Natural killer cell (primary cell): ENCODE results near the gene JADE1. TPM values are rescaled to one million over a fixed set of nuclear protein-coding genes. Genes with fewer than 3 reads are reported as not detected.

Source experiments
- ATAC-seq, 3 donors: fragments of 150-1000 bp in 2 of 3; fragments of 200-7000 bp in 1 of 3; cut with Tn5 transposase; 1 replicate in 1 of 3; 2 replicates in 2 of 3; pipeline ENCODE4 v1.10.0; 2021; ENCODE audit warnings: mild to moderate bottlenecking in 2 of 3, moderate library complexity in 2 of 3
- DNase-seq, 2 donors: peaks; one replicate each; pipeline versions ENCODE4 v3.0.0 to v3.0.0-alpha.2; 2013 to 2021; ENCODE audit warnings: mixed read lengths in 1 of 2
- H3K27ac ChIP-seq: one replicate; pipeline ENCODE4 v1.5.1; 2013; ENCODE audit warnings: mild to moderate bottlenecking, low read length
- H3K27me3 ChIP-seq: one replicate; pipeline ENCODE4 v1.6.1; 2013; ENCODE audit warnings: low read length; ENCODE audit not compliant: control insufficient read depth, insufficient read depth
- H3K36me3 ChIP-seq: one replicate; pipeline ENCODE4 v1.6.1; 2013; ENCODE audit warnings: low read length; ENCODE audit not compliant: control insufficient read depth, insufficient read depth
- H3K4me1 ChIP-seq: one replicate; pipeline ENCODE4 v1.6.1; 2013; ENCODE audit warnings: low read length; ENCODE audit not compliant: control insufficient read depth, insufficient read depth
- H3K4me3 ChIP-seq: one replicate; pipeline ENCODE4 v1.5.1; 2013; ENCODE audit warnings: low read length
- H3K9me3 ChIP-seq: one replicate; pipeline ENCODE4 v1.6.1; 2013; ENCODE audit warnings: low read length; ENCODE audit not compliant: control insufficient read depth, insufficient read depth
- H3K27ac Mint-ChIP-seq, 2 donors: one replicate each; pipeline ENCODE4 v1.8.0; 2022; ENCODE audit warnings: mild to moderate bottlenecking in 2 of 2, mixed read lengths in 2 of 2, moderate library complexity in 1 of 2
- H3K27me3 Mint-ChIP-seq, 2 donors: one replicate each; pipeline ENCODE4 v1.8.0; 2022; ENCODE audit warnings: low read depth in 2 of 2, mixed read lengths in 2 of 2
- H3K36me3 Mint-ChIP-seq: one replicate; pipeline ENCODE4 v1.8.0; 2022; ENCODE audit warnings: mixed read lengths
- H3K4me1 Mint-ChIP-seq, 2 donors: one replicate each; pipeline ENCODE4 v1.8.0; 2022; ENCODE audit warnings: mixed read lengths in 2 of 2
- H3K4me3 Mint-ChIP-seq: one replicate; pipeline ENCODE4 v1.8.0; 2022; ENCODE audit warnings: mild to moderate bottlenecking, moderate library complexity, mixed read lengths
- H3K9me3 Mint-ChIP-seq, 2 donors: one replicate each; pipeline ENCODE4 v1.8.0; 2022; ENCODE audit warnings: mixed read lengths in 2 of 2
- WGBS: methylation state at CpG from one replicate; pipeline ENCODE4 v1.1.7; 2013; ENCODE audit warnings: missing lambda C conversion rate; ENCODE audit not compliant: insufficient coverage; 5-methylcytosine and 5-hydroxymethylcytosine counted together
- intact Hi-C: fragments of 100-400 bp; cut with micrococcal nuclease; formaldehyde crosslinking; loops from one replicate; pipeline ENCODE4 v1.14.2; 2022
- total RNA-seq, 4 donors: library from RNA; stranded (reverse); fragments of 120-200 nt in 1 of 4; gene quantifications; one replicate each; pipeline versions ENCODE4 v1.2.3 to v1.2.4, GENCODE V29; 2013 to 2022
- TF ChIP-seq, protein P1 (sequence below): fragments of 200-600 bp; IDR thresholded peaks from one replicate; pipeline ENCODE4 v1.8.0; 2022; ENCODE audit warnings: antibody characterized with exemption

JADE1 gene
- total RNA-seq, 3 donors from 2014 or later (not counting 1 experiment from before 2014, with no cell fraction given), result 48.9 to 55.8 (median 52.7) TPM

DNA sequence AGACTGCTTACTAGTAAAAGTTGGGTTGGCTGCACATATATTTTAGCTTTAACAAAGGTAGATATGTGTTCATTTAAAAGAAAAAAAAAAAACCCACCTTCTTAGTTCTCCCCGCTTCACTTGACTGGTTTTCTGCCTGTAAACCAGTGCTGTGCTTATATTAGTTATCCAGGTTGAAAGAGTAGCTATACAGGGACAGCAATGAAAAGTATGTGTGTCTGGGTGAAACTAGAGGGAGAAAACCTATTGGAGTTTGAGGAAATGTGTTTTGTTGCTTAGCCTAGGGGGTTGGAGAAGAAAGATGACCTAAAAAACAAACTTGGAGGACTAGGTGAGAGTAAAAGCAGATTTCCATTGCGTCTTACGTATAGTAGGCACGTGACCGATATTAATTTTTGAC lies 4.5 kb downstream of the JADE1 start:
- Histone ChIP-seq H3K27me3 (no peaks in the 10 kb centered on the region), H3K9me3 (no peaks in the 10 kb centered on the region), H3K36me3 (peaks cover 4% of the 10 kb centered on the region), H3K4me3 (no peak overlapping the region), H3K27ac (no peak overlapping the region), H3K4me1 (peaks cover 26% of the 10 kb centered on the region)
- H3K4me3 Mint-ChIP-seq, result peak overlapping the region; percentile 74
- peaks cover 52 to 57% of the 10 kb centered on the region in 2 donors for H3K4me1 Mint-ChIP-seq
- no peak for DNase-seq
- intact Hi-C loops, result loop anchor here (2.0 kb wide), 1 partner anchor 105 kb away; no protein-coding TSS in a partner anchor
- H3K27ac Mint-ChIP-seq, result peak overlapping the region; percentile 63 to 93
- TF ChIP-seq, protein P1, sequence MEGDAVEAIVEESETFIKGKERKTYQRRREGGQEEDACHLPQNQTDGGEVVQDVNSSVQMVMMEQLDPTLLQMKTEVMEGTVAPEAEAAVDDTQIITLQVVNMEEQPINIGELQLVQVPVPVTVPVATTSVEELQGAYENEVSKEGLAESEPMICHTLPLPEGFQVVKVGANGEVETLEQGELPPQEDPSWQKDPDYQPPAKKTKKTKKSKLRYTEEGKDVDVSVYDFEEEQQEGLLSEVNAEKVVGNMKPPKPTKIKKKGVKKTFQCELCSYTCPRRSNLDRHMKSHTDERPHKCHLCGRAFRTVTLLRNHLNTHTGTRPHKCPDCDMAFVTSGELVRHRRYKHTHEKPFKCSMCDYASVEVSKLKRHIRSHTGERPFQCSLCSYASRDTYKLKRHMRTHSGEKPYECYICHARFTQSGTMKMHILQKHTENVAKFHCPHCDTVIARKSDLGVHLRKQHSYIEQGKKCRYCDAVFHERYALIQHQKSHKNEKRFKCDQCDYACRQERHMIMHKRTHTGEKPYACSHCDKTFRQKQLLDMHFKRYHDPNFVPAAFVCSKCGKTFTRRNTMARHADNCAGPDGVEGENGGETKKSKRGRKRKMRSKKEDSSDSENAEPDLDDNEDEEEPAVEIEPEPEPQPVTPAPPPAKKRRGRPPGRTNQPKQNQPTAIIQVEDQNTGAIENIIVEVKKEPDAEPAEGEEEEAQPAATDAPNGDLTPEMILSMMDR, result no peak
- no peaks in the 10 kb centered on the region for H3K27me3 Mint-ChIP-seq
- 95% methylated on average over 3 of the region's 5 CpGs for WGBS
- no peak for ATAC-seq
- H3K36me3 Mint-ChIP-seq, result no peaks in the 10 kb centered on the region
- H3K9me3 Mint-ChIP-seq, result no peaks in the 10 kb centered on the region

DNA sequence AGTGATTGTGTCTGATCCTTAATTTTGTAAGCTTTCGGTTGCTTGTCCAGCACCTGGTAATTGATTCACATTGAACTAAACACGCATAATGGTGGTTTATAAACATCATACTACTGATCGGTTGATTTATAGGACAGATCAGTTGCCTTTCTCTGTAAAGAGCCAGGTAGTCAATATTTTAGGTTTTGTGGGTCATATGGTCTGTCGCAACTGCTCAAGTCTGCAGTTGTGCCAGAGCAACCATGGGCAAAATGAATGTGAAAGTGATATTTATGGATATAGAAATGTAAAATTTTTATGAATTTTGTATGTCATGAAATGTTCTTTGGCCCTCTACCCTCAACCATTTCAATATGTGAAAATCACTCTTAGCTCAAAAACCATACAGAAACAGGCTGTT lies 8.9 kb downstream of the JADE1 start:
- H3K27me3 Mint-ChIP-seq, result no peaks in the 10 kb centered on the region
- peaks cover 25% of the 10 kb centered on the region for H3K4me1 ChIP-seq
- peak in 1 of 3 donors; percentile 24 for ATAC-seq
- peak overlapping the region; percentile 69 for H3K4me3 Mint-ChIP-seq
- TF ChIP-seq, protein P1, result no peak
- H3K9me3 ChIP-seq, result no peaks in the 10 kb centered on the region
- H3K27ac Mint-ChIP-seq, result peak overlapping the region; percentile 93 to 95
- peaks cover 65 to 67% of the 10 kb centered on the region in 2 donors for H3K4me1 Mint-ChIP-seq
- H3K9me3 Mint-ChIP-seq, result no peaks in the 10 kb centered on the region
- peaks cover 4% of the 10 kb centered on the region for H3K36me3 ChIP-seq
- intact Hi-C loops, result no loop called here
- no peak for DNase-seq
- H3K4me3 ChIP-seq, result no peak overlapping the region
- H3K36me3 Mint-ChIP-seq, result no peaks in the 10 kb centered on the region
- no peaks in the 10 kb centered on the region for H3K27me3 ChIP-seq
- H3K27ac ChIP-seq, result peak overlapping the region; percentile 70
- 91% methylated on average over 4 of the region's 4 CpGs for WGBS

DNA sequence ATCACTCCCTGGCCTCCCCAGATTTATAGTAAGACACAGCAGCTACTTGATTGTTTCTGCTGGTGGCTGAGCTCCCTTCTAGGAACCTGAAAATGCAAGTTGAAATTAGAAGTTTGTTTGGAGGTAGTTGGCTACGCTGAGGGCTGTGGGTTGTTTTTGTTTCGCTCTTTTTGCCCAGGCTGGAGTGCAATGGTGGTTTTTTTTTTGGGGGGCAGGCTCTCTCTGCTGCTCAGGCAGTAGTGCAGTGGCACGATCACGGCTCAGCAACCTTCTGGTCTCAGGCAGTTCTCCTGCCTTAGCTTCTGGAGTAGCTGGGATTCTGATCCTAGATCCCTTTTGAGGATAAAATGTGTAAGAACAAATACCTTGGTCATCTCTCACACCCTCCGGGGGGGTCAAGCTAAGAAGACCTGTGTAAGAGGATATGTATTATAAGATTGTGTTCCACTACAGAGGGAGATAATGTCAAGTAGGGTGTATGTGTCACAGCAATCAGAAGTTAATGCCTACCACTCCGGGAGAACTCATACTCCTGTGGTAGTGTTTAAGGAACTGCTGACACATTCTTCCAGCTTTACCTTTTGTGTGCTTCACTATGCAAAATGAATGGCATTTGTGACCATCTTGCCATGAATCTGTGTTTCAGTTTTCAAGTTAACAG lies 9.7 kb downstream of the JADE1 start:
- peak; percentile 54 to 80 (median 61) for ATAC-seq
- Mint-ChIP-seq H3K4me1 (peaks cover 63 to 66% of the 10 kb centered on the region in 2 donors), H3K4me3 (peak overlapping the region; percentile 69), H3K27ac (peak overlapping the region; percentile 93 to 95), H3K27me3 (no peaks in the 10 kb centered on the region), H3K36me3 (no peaks in the 10 kb centered on the region), H3K9me3 (no peaks in the 10 kb centered on the region)
- no peak for DNase-seq
- Histone ChIP-seq H3K27me3 (no peaks in the 10 kb centered on the region), H3K9me3 (no peaks in the 10 kb centered on the region), H3K4me3 (no peak overlapping the region), H3K4me1 (peaks cover 24% of the 10 kb centered on the region), H3K27ac (peak overlapping the region; percentile 70), H3K36me3 (peaks cover 4% of the 10 kb centered on the region)
- TF ChIP-seq, protein P1, result no peak
- intact Hi-C loops, result no loop called here
- 45% methylated on average over 5 of the region's 6 CpGs for WGBS

DNA sequence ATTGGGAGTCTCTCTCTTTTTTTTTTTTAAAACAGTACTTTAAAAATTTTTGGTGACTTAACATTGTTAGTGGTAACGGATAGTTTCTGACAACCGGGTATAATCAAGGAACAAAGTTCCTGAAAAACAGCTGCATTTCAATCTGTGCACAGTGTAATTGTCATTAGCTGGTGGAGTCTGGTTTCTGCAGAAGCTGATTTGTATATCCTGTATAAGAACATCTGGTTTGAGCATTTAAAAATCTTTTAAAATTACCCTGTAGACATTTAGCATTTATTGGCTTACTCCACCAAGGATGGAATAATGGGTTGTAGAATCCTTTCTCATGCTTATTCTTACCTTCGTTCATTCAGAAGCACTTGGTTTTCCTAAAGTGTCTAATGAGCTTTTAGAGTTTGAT lies 11.2 kb downstream of the JADE1 start:
- Mint-ChIP-seq H3K27me3 (no peaks in the 10 kb centered on the region), H3K27ac (peak overlapping the region; percentile 93 to 95), H3K4me1 (peaks cover 70 to 72% of the 10 kb centered on the region in 2 donors), H3K9me3 (no peaks in the 10 kb centered on the region), H3K36me3 (no peaks in the 10 kb centered on the region), H3K4me3 (no peak overlapping the region)
- DNase-seq (no peak), ATAC-seq (no peak)
- no peaks in the 10 kb centered on the region for H3K27me3 ChIP-seq
- no peaks in the 10 kb centered on the region for H3K9me3 ChIP-seq
- intact Hi-C loops, result no loop called here
- peaks cover 4% of the 10 kb centered on the region for H3K36me3 ChIP-seq
- peaks cover 25% of the 10 kb centered on the region for H3K4me1 ChIP-seq
- TF ChIP-seq, protein P1, result no peak
- no peak overlapping the region for H3K4me3 ChIP-seq
- H3K27ac ChIP-seq, result no peak overlapping the region
- WGBS, result 78% methylated on average over 2 of the region's 3 CpGs
